Endothelial cell (in vitro differentiated cells): ENCODE measurements around the gene CCT2. TPM values are rescaled to one million over a fixed set of nuclear protein-coding genes. Genes with fewer than 3 reads are reported as not detected.

Experiments used
- DNase-seq: peaks from one replicate; pipeline ENCODE4 v3.0.0; 2021; ENCODE audit warnings: low spot score
- H3K27ac Mint-ChIP-seq: one replicate; pipeline ENCODE4 v1.8.0; 2021; ENCODE audit warnings: mixed read lengths, inconsistent platforms; ENCODE audit not compliant: unreplicated experiment
- H3K27me3 Mint-ChIP-seq: one replicate; pipeline ENCODE4 v1.8.0; 2021; ENCODE audit warnings: mild to moderate bottlenecking, moderate library complexity, mixed read lengths, inconsistent platforms; ENCODE audit not compliant: unreplicated experiment
- H3K36me3 Mint-ChIP-seq: one replicate; pipeline ENCODE4 v1.8.0; 2021; ENCODE audit warnings: mild to moderate bottlenecking, low read depth, mixed read lengths, inconsistent platforms; ENCODE audit not compliant: unreplicated experiment
- H3K4me1 Mint-ChIP-seq: one replicate; pipeline ENCODE4 v1.8.0; 2021; ENCODE audit warnings: mild to moderate bottlenecking, mixed read lengths, inconsistent platforms; ENCODE audit not compliant: unreplicated experiment
- H3K4me3 Mint-ChIP-seq: one replicate; pipeline ENCODE4 v1.8.0; 2021; ENCODE audit warnings: mild to moderate bottlenecking, mixed read lengths, inconsistent platforms; ENCODE audit not compliant: unreplicated experiment
- H3K9me3 Mint-ChIP-seq: one replicate; pipeline ENCODE4 v1.8.0; 2021; ENCODE audit warnings: mixed read lengths, inconsistent platforms; ENCODE audit not compliant: unreplicated experiment
- total RNA-seq: library from RNA; stranded (reverse); fragmentation: NEBNext Ultra II Directional; extraction: Animal tissue kit (Norgen Biotek cat#: 25700); gene quantifications from one replicate; pipeline ENCODE4 v1.2.1, GENCODE V29; 2021; ENCODE audit not compliant: unreplicated experiment
- TF ChIP-seq, protein P1 (sequence below): fragments of 200-600 bp; sonication (generic); IDR thresholded peaks from one replicate; pipeline ENCODE4 v1.5.0; 2021; ENCODE audit warnings: antibody characterized with exemption; ENCODE audit not compliant: unreplicated experiment

The CCT2 gene
- total RNA-seq, 1 donor from 2014 or later = 153 TPM

DNA sequence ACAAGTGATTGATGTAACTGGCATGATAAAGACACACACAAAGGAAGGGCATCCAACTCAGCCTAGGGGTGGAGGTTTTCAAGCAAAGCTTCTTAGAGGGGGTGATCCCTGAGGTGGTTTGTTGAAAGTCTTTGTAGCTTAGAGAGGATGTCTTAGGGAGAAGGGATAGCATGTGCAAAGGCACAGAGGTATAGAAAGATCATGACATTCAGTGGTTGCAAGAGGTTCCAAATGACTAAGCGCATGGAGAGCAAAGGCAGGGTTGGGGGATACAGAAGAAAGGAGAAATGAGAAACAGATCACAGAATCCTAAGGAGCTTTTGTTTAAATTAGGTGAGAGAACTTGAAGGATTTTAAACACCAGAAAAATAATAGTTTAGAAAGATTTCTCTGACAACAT is 5.2 kb upstream of the CCT2 start:
- no peaks in the 10 kb centered on the region for H3K36me3 Mint-ChIP-seq
- H3K27ac Mint-ChIP-seq = no peak overlapping the region
- no peak overlapping the region for H3K4me3 Mint-ChIP-seq
- peaks cover 3% of the 10 kb centered on the region for H3K27me3 Mint-ChIP-seq
- H3K9me3 Mint-ChIP-seq = no peaks in the 10 kb centered on the region
- no peaks in the 10 kb centered on the region for H3K4me1 Mint-ChIP-seq
- no peak for DNase-seq
- TF ChIP-seq, protein P1, sequence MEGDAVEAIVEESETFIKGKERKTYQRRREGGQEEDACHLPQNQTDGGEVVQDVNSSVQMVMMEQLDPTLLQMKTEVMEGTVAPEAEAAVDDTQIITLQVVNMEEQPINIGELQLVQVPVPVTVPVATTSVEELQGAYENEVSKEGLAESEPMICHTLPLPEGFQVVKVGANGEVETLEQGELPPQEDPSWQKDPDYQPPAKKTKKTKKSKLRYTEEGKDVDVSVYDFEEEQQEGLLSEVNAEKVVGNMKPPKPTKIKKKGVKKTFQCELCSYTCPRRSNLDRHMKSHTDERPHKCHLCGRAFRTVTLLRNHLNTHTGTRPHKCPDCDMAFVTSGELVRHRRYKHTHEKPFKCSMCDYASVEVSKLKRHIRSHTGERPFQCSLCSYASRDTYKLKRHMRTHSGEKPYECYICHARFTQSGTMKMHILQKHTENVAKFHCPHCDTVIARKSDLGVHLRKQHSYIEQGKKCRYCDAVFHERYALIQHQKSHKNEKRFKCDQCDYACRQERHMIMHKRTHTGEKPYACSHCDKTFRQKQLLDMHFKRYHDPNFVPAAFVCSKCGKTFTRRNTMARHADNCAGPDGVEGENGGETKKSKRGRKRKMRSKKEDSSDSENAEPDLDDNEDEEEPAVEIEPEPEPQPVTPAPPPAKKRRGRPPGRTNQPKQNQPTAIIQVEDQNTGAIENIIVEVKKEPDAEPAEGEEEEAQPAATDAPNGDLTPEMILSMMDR = no peak

GRCh38 chr12:69583203-69583602 is 2.1 kb upstream of the CCT2 start:
- H3K9me3 Mint-ChIP-seq = no peaks in the 10 kb centered on the region
- no peaks in the 10 kb centered on the region for H3K4me1 Mint-ChIP-seq
- TF ChIP-seq, protein P1 = no peak
- DNase-seq = no peak
- no peaks in the 10 kb centered on the region for H3K36me3 Mint-ChIP-seq
- H3K4me3 Mint-ChIP-seq = no peak overlapping the region
- peaks cover 3% of the 10 kb centered on the region for H3K27me3 Mint-ChIP-seq
- no peak overlapping the region for H3K27ac Mint-ChIP-seq

- Mint-ChIP-seq H3K27ac (no peak overlapping the region), H3K4me1 (no peaks in the 10 kb centered on the region), H3K9me3 (no peaks in the 10 kb centered on the region), H3K4me3 (no peak overlapping the region), H3K27me3 (no peaks in the 10 kb centered on the region), H3K36me3 (peaks cover 18% of the 10 kb centered on the region)
- TF ChIP-seq, protein P1 = no peak
- no peak for DNase-seq
Observed at GRCh38 chr12:69588527-69588926, 3.3 kb downstream of the CCT2 start.

- TF ChIP-seq, protein P1 = no peak
Observed at GRCh38 chr12:69589082-69589481, 3.8 kb downstream of the CCT2 start.

GRCh38 chr12:69595689-69596088 is 10.4 kb downstream of the CCT2 start:
- Mint-ChIP-seq H3K9me3 (no peaks in the 10 kb centered on the region), H3K27ac (no peak overlapping the region), H3K4me1 (no peaks in the 10 kb centered on the region), H3K4me3 (no peak overlapping the region), H3K27me3 (no peaks in the 10 kb centered on the region), H3K36me3 (peaks cover 18% of the 10 kb centered on the region)
- TF ChIP-seq, protein P1 = no peak
- no peak for DNase-seq

More at GRCh38 chr12:69589082-69589481, 3.8 kb downstream of the CCT2 start:
- H3K4me1 Mint-ChIP-seq = no peaks in the 10 kb centered on the region
- H3K27me3 Mint-ChIP-seq = no peaks in the 10 kb centered on the region
- no peaks in the 10 kb centered on the region for H3K9me3 Mint-ChIP-seq
- no peak for DNase-seq
- no peak overlapping the region for H3K27ac Mint-ChIP-seq
- no peak overlapping the region for H3K4me3 Mint-ChIP-seq
- H3K36me3 Mint-ChIP-seq = peaks cover 24% of the 10 kb centered on the region
